M059J (cell line): Measurements from ENCODE around the gene GPC2. TPM values are rescaled to one million over a fixed set of nuclear protein-coding genes. Genes with fewer than 3 reads are reported as not detected.
"Not testable (repeated sequence)": the region's sequence is repeated elsewhere in the genome, so short reads cannot be mapped to it uniquely, and the experiment has no call there.

ENCODE experiments used
- DNase-seq: peaks from one replicate; pipeline ENCODE4 v3.0.0-alpha.2; 2012; ENCODE audit warnings: low read depth
- total RNA-seq: library from RNA; depleted of rRNA; stranded (reverse); fragments of >200 nt; shearing (Covaris generic); gene quantifications from 2 replicates; pipeline ENCODE4 v1.2.3, GENCODE V29; 2014

GPC2 gene
- total RNA-seq, 1 experiment from 2014 or later = 4.2 TPM

DNA sequence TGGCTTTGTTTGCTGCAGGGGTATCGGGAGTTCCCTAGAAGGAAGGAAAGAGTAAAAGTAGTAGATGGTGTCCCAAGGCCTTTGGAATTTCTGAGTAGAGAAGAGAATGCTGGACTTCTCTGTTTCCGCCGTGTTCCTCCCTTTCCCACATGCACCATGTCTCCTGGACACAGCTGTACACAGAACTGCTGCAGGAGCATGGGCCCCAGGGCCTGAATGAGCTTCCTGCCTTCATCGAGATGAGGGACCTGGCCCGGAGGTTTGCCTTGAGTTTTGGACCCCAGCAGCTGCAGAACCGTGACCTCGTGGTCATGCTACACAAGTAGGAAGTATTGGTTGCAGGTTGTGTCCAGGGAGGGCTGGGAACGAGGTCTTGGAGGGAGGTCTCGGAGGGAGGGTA is 27.3 kb upstream of the GPC2 start:
- DNase-seq = no peak

DNA sequence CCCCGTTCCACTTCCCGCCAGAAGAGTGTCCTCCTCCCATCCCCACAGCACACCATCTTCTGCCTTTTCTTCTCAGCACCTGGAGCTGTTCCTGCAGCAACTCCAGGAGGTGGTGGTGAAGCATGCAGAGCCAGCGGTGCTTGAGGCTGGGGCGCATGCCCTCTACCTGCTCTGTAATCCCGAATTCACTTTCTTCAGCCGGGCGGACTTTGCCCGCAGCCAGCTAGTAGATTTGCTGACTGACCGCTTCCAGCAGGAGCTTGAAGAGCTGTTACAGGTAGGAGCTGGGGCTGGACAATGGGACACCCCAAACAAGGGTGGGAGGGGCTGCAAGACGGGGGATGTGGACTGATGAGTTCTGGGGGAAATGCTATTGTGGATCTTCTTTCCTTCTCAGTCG is 23.5 kb upstream of the GPC2 start:
- no peak for DNase-seq

DNA sequence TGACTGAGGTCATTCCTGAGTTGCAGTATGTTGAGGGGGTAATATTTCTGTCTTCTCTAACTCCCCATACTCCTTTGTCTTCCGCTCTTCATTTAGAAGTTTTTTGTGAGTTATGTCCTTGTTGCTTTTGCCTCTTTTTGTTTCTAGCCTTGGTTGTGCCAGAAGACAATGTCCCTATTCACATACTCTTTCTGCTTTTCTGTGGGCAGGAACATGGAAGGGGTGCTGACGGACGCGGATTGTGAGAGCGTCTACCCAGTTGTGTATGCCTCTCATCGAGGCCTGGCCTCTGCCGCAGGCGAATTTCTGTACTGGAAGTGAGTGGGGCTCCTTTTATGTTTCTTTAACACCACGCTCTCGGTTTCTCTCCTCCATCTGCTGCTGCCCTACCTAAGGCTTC is 21.1 kb upstream of the GPC2 start:
- no peak for DNase-seq

DNA sequence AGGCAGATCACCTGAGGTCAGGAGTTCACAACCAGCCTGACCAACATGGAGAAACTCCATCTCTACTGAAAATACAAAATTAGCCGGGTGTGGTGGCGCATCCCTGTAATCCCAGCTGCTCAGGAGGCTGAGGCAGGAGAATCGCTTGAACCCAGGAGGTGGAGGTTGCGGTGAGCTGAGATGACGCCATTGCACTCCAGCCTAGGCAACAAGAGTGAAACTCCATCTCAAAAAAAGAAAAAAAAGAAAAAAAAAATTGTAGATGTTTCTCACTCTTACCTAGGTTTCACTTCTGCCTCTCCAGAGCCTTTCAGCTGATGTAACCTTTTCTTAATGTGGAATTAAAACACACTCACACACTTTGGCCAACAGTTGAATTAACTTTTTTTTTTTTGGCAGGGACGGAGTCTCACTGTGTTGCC is 18.7 kb upstream of the GPC2 start:
- DNase-seq = not testable (repeated sequence)

DNA sequence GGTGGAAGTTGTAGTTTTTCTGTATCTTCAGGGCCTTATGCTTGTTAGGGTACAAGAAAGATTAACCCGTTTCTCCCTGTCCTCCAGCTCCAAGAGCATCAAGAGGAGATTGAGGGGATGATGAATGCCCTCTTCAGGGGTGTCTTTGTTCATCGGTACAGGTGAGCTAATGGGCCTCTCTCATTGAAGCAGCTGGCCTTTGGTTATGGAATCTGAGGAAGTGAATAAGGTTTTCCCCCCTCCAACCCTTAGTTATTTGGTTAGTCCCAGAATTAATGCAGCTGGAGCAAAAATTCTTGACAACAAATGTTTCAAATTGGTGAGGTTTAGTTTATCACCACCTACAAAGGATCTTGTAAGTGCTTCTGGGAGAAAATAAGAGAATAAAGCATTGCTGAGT is 18.0 kb upstream of the GPC2 start:
- no peak for DNase-seq

DNA sequence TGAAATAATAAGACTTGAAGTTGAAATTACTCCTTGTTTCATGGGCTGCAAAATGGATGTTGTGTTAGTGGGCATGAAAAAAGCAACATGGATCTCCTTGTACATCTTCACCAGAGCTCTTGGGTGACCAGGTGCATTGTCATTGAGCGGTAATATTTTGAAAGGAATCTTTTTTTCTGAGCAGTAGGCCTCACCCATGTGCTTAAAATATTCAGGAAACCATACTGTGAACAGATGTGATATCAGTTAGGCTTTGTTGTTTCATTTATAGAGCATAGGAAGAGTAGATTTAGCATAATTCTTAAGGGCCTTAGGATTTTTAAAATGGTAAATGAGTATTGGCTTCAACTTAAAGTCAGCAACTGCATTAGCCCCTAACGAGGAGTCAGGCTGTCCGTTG is 15.8 kb upstream of the GPC2 start:
- no peak for DNase-seq

DNA sequence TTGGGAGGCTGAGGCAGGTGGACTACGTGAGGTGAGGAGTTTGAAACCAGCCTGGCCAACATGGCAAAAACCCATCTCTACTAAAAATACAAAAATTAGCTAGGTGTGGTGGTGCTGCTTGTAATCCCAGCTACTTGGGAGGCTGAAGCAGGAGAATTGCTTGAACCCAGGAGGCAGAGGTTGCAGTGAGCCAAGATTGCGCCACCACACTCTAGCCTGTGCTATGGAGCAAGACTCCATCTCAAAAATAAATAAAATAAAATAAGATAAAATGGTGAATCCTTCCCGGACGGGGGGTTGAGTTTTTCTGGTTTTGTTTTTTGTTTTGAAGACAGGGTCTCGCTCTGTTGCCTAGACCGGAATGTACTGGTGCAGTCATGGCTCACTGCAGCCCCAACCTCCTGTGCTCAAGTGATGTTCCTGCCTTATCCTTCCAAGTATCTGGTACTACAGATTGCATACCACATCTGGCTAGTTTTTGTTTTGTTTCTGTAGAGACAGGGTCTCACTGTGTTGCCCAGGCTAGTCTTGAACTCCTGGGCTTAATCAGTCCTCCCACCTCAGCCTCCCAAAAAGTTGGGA is 15.2 kb upstream of the GPC2 start:
- DNase-seq = not testable (repeated sequence)

DNA sequence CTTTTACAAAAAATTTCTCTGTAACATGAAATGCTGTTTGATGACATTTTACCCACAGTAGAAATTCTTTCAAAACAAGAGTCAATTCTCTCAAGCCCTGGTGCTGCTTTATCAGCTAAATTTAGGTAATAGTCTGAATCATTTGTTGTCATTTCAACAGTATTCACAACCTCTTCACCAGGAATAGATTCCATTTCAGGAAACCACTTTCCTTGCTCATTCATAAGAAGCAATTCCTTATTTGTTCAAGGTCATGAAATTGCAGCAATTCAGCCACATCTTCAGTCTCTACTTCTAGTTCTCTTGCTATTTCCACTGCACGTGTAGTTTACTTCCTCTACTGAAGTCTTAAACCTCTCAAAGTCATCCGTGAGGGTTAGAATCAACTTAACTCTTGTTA is 14.6 kb upstream of the GPC2 start:
- DNase-seq = peak; percentile 18

DNA sequence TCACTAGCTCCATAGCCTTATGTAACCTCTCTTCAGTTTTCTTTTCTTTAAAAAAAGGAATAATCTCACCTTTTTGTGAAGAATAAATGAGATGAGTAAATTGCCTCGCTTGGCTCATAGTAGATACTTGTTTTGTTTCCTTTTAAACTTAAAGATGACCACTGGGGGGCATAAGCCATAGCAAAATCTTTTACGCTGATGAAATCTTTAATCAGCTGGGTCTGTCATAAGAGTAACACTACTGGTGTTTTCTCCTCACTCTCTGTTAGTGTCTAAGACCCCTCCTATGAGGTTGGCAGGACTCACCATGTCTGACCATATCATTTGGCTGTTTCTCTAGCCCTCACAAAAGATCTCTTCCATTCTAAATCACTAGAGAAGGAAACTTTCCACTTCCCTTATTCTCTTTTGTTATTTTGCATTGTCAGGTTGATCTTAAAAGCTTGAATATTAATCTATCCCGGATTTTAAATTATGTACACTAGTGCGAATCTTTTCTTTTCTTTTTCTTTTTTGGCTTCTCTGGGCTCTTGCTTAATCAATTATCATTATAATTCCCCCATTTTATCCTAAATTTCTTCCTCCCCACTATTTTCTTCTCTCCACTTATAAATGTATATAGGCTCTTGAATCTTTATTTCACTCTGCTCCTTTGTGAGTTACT is 13.0 kb upstream of the GPC2 start:
- no peak for DNase-seq

DNA sequence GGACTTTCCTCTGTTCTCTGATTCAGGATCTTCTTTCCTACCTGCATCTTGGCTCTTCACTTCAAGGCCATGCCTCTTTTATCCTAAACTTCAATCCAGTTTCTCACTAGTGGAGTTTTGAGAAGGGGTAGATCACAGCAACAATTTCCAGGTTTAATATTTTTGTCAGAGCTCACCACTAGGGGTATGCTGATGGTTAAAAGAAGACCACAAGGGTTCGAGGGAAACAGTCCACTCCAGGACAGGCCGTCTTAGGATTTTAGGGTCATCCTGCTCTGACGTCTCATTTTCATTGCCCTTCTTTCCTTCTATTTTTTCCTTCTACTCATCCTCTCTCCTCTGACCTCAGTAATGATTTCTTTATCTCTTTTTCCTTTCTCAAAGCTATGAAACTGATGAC is 11.9 kb upstream of the GPC2 start:
- no peak for DNase-seq

DNA sequence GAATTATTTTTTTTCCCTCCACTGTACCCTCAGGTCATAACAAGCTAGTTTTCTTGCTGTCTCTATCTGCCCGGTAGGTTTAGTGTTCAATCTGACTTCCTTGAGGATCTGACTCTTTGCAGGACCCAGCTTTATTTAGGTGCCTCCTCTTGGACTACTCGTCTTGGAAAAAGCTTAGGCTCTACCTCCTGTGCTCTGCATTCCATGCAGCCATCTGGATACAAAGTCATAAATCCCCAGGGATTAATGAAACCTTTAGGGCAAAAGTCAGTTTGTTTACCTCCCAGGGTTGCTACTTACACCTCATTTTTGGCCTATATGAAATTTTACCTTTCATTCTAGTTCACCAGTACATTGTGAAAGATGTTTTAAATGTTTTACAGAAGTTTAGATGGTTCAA is 8.5 kb upstream of the GPC2 start:
- no peak for DNase-seq

DNA sequence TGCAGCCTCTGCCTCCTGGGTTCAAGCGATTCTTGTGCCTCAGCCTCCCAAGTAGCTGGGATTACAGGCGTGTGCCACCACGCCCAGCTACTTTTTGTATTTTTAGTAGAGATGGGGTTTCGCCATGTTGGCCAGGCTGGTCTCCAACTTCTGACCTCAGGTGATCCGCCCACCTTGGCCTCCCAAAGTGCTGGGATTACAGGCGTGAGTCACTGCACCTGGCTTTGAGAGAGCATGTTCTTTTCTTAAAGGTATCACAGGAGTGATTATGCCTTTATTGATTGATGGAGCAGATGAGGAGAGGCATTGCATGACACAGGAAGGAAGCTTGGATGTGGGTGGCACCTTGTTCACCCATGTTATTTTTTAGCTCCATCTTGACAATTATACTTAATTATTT is 5.9 kb upstream of the GPC2 start:
- DNase-seq = not testable (repeated sequence)

DNA sequence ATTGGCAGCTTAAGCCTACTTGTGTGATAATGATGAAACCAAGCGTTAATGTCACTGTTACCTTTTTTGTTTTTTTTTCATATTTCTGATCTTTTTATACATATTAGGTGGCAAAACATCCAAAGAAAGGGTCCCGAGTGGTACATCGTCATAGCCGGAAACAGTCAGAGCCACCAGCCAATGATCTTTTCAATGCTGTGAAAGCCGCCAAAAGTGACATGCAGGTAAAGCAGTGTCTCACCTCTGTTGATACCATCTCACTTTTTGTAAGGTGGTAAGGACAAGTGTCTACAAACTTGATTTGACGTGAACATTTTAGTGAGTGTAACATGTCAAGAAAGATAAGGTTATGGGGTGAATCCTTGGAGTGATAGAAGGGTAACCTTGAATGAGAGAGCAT is 5.4 kb upstream of the GPC2 start:
- DNase-seq = not testable (repeated sequence)

DNA sequence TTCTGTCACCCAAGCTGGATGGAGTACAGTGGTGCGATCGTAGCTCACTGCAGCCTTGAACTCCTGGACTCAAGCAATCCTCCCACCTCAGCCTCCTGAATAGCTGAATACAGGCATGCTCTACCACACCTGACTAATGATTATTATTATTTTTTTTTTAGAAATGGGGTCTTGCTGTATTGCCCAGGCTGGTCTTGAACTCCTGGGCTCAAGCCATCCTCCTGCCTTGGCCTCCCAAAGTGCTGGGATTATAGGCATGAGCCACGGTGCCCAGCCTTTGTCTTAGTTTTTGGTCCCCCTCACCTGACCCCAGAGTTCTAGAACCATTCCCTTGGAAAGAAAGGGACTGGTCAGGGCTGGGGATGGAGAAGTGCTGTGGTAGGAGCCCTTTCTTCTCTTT is 2.9 kb upstream of the GPC2 start:
- not testable (repeated sequence) for DNase-seq

DNA sequence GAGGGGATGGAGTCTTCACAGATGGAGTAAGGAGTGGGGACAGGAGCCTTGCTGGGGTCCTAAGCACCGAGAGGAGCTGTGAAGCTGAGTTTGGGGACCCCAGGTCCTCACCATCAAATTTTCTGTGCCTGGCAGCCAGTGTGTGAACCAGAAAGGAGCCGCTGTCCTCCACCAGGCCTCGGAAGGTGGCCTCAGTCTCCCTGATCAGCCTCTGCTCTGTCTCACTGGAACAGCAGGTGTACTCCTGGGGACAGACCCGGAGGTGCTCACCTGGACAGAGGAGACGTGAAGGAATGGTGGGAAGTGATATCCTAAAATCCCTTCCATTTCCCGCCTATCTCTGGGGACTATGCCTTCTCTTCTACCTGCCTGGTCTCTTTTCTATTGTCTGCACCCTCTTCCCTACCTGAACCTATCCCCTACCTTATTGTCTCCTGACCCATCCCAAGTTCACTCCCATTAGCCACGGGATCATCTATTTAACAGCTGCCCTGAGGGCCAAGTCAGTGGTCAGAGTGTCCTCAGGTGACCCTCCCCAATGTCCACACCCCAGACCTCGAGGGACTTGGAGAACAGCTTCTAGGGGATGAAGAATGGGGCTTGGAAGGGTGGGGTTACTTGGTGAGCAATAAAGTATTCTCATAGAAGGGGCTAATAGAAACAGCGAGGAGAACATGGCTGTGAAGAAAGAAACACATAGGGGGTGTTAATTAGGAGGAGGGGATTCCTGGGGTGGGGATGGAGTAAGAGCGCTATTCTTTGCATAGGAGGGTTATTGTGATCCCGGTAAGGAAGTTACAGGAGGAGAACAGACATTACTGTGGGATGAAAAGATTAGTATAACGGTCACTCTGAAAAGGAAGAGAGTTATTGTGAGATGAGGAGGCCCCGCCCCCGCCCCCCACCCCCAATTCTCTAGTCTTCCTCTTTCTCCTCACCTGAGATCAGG is 811 bp downstream of the GPC2 start:
- peak; percentile 26 for DNase-seq

DNA sequence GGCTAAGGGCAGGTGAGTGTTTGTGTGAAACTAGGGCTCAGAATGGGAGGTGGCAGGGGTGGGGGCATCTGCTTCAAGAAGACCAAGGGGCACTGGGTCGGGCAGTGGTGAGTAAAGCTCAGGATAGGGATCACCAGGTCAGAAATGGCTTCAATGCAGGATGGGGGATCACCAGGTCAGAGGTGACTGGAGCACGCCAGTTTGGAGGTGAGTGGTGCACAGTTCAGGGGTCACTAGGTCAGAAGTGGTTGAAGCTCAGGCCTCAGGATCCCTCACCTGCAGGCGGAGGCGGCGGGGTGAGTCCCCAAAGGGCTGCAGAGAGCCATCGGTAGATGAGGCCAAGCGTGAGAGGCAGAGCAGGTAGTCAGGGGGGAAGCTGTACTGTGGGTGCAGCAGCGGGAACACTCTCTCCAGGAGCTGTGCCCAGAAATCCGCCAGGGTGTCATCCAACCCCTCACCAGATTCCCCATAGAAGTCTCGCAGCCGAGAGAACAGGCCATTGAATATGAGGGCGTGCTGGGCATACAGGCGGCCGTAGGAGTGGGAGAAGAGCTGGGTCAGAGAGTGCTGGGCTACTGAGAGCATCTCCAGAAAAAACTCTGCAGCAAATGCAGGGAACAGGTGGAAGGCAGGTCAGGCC is 1.8 kb downstream of the GPC2 start:
- no peak for DNase-seq

DNA sequence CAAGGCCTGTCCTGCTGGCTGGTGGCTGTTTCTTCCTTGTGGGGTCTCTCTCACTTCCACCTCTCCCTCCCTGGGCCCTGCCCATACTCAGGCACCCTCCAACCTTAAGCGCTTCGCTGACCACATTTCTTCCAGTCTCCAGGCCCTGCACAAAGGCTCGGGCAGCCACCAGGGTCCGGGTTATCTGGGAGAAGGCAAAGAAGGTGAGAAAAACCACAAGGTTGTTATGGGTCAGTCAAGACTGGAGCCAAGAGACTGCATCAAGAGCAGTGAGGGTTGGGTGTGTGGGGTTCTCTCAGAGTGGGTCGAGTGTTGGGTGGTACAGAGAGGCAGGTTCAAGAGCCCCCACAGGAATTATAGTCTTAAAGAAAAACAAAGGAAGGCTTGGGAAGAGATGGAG is 2.6 kb downstream of the GPC2 start:
- no peak for DNase-seq

DNA sequence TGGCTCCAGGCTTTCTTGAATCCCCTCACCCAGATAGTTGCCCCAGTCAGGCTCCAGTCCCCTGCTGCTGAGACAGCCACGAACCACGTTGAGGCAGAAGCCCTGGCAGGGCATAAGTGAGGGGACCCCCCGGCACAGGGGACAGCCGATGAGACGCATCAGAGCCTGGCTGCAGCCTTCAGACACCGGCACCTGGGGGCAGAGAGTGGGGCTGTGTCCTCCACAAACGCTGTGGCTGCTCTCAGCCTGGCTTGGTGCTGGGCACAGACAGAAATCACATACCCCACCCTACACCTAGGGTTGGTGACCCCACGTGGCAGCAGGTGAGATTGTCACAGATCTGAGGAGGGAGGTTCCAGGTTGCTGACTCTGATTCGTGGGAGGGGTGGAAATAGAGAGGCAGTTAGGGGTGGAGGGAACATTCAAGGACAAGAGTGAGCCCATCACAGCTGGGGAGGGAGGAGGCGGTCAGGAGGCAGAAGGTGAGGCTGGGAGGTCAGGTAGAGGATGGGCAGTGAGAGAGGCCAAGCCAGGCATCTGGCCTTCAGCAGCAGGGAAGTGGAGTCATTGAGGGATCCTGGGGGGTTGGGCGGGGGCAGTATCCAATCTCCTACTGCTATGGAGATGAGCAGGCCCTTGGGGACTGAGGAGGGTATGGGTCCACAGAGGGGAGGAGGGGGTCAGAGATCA is 3.2 kb downstream of the GPC2 start:
- no peak for DNase-seq

DNA sequence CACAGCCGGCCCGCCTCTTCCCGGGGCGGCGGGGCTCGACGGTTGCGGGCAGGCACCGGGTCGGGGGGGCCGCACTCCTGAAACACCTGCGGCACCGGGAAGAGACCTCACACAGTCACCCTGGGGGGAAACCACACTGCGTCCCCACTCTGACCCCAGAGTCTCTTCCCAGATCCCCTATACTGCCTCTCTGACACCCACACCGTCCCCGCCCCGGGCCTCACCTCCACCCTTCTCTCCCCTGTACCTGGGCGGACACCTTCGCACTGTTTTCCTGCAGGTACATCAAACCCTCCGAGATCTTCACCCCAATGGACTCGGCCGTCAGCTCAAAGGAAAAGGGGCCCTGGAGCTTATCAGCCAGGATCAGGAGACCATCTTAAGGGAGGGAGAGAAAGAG is 5.3 kb downstream of the GPC2 start:
- DNase-seq = no peak

DNA sequence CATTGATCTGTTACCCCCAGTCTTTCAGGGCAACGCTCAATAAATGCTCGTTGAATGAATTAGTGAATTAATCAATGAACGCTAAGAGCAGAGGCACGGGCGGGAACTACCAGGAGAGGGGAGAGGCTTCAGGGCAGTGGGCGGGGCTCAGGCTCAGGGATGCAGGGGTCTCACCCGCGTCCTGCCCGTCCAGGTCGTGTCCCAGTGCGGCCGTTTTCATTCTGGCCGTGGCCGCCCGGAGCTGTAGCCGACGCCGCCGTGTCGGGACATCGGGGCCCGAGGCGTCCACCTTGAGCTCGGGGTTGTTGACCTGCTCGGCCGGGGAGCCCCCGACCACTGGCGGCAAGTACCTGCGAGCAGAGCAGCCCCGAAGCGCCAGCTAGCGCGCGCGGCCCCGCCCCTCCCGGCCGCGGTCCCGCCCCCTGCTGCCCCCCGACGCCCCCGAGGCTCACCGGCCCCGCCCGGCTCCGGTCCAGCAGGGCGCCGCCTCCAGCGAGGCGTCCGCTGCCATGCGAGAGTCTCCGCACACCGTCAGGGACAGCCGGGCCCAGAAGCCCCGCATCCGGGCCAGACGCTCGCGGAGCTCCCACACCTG is 6.0 kb downstream of the GPC2 start:
- no peak for DNase-seq
